ENCODE data around the gene KRT15. TPM values are rescaled to one million over a fixed set of nuclear protein-coding genes. Genes with fewer than 3 reads are reported as not detected.

Gene KRT15
- total RNA-seq, 1 experiment from 2014 or later = 3.1 TPM

- DNase-seq (ENCODE audit: low read depth) = no peak
Observed at GRCh38 chr17:41505007-41505808, 13.5 kb downstream of the KRT15 start, which contains the start of gene KRT13. KRT13 (minus strand) TSS chr17:41505612; CDS start chr17:41505550, 62 bp downstream.

- DNase-seq (ENCODE audit: low read depth) = no peak
Observed at GRCh38 chr17:41504246-41504977, 14.3 kb downstream of the KRT15 start.

- DNase-seq (ENCODE audit: low read depth) = no peak
Observed at GRCh38 chr17:41503202-41503601, 15.5 kb downstream of the KRT15 start.

- peak; percentile 78 for DNase-seq (ENCODE audit: low read depth)
Observed at GRCh38 chr17:41500131-41500911, 18.4 kb downstream of the KRT15 start.

GRCh38 chr17:41499714-41500113 is 19.0 kb downstream of the KRT15 start:
- no peak for DNase-seq (ENCODE audit: low read depth)

- DNase-seq (ENCODE audit: low read depth) = no peak
Observed at GRCh38 chr17:41498276-41498675, 20.4 kb downstream of the KRT15 start.

GRCh38 chr17:41496803-41497484 is 21.7 kb downstream of the KRT15 start:
- peak; percentile 95 for DNase-seq (ENCODE audit: low read depth)

- peak; percentile 37 for DNase-seq (ENCODE audit: low read depth)
Observed at GRCh38 chr17:41494524-41494923, 24.2 kb downstream of the KRT15 start.

- DNase-seq (ENCODE audit: low read depth) = peak; percentile 74
Observed at GRCh38 chr17:41492771-41493170, 25.9 kb downstream of the KRT15 start.

GRCh38 chr17:41492351-41492750 is 26.3 kb downstream of the KRT15 start:
- DNase-seq (ENCODE audit: low read depth) = no peak

- no peak for DNase-seq (ENCODE audit: low read depth)
Observed at GRCh38 chr17:41491476-41491875, 27.2 kb downstream of the KRT15 start.

GRCh38 chr17:41490000-41490990 is 28.4 kb downstream of the KRT15 start:
- no peak for DNase-seq (ENCODE audit: low read depth)

GRCh38 chr17:41489531-41489930 is 29.2 kb downstream of the KRT15 start, which contains the start of gene KRT36:
KRT36 (minus strand) TSS chr17:41489910; CDS start chr17:41489864, 46 bp downstream.
- no peak for DNase-seq (ENCODE audit: low read depth)

GRCh38 chr17:41486809-41487530 is 31.7 kb downstream of the KRT15 start:
- peak; percentile 40 for DNase-seq (ENCODE audit: low read depth)

GRCh38 chr17:41486316-41486715 is 32.4 kb downstream of the KRT15 start:
- DNase-seq (ENCODE audit: low read depth) = no peak

GRCh38 chr17:41484920-41485904 is 33.5 kb downstream of the KRT15 start:
- no peak for DNase-seq (ENCODE audit: low read depth)

- no peak for DNase-seq (ENCODE audit: low read depth)
Observed at GRCh38 chr17:41483991-41484826, 34.5 kb downstream of the KRT15 start.

Measured in Daoy (cell line).